ENCODE results near the gene DNASE1L1. TPM values are rescaled to one million over a fixed set of nuclear protein-coding genes. Genes with fewer than 3 reads are reported as not detected.

DNASE1L1 gene
- total RNA-seq, 1 experiment from 2014 or later: 29.8 TPM

DNA sequence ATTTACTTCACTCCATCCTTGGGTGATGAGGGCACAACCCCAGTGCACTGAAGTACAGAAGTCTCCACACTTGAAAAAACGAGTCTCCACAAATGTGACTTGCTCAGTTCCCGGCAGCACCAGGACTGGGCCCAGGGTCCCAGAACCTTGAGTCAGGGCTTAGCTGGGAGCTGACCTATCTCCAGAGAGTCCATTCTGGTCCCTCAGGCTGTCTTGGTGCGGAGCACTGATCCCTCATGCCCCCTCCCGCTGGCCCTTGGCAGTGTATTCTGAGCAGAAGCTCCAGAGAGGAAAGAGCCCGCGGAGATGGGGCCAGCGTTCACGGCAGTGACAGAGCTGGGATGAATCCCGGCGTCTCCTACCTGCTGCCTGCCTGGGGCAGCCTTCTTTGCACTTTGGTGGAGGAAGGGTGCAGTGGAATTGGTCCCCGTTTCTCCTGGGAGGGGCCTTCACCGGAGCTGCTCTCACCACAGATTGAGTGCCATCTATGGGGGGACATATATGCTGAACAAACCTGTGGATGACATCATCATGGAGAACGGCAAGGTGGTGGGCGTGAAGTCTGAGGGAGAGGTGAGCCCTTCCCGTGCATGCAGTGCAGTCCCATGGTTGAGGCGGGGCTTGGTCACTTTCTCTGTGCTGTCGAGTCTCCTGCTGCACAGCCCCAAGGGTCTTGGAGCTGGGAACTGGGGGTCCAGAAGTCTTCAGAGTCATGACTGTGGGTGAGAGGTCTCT lies 31.7 kb upstream of the DNASE1L1 start:
- POLR2A ChIA-PET (ENCODE audit: unreplicated experiment): no interaction called here

GRCh38 chrX:154439841-154440240 lies 30.8 kb upstream of the DNASE1L1 start:
- H3K9me3 ChIP-seq (ENCODE audit: low read length): no peaks in the 10 kb centered on the region
- H3K9ac ChIP-seq (ENCODE audit: low read length): no peak overlapping the region
- no peaks in the 10 kb centered on the region for H3K9me2 ChIP-seq (replicated peaks; ENCODE audit: low read length)
- TF ChIP-seq, protein P1, sequence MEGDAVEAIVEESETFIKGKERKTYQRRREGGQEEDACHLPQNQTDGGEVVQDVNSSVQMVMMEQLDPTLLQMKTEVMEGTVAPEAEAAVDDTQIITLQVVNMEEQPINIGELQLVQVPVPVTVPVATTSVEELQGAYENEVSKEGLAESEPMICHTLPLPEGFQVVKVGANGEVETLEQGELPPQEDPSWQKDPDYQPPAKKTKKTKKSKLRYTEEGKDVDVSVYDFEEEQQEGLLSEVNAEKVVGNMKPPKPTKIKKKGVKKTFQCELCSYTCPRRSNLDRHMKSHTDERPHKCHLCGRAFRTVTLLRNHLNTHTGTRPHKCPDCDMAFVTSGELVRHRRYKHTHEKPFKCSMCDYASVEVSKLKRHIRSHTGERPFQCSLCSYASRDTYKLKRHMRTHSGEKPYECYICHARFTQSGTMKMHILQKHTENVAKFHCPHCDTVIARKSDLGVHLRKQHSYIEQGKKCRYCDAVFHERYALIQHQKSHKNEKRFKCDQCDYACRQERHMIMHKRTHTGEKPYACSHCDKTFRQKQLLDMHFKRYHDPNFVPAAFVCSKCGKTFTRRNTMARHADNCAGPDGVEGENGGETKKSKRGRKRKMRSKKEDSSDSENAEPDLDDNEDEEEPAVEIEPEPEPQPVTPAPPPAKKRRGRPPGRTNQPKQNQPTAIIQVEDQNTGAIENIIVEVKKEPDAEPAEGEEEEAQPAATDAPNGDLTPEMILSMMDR (conservative IDR thresholded peaks at IDR 0.05; ENCODE audit: low read depth, low read length): no peak
- no peak for TF ChIP-seq EZH2 (IDR thresholded peaks at IDR 0.05; ENCODE audit: low read length, unreplicated experiment)
- TF ChIP-seq EZH2phosphoT487 (IDR thresholded peaks at IDR 0.05; ENCODE audit: borderline replicate concordance, low read length): no peak
- H2AFZ ChIP-seq (ENCODE audit: low read length): no peak overlapping the region
- no peak for DNase-seq
- peaks cover 11% of the 10 kb centered on the region for H4K20me1 ChIP-seq (ENCODE audit: low read length)
- H3F3A ChIP-seq (ENCODE audit: low read length, unreplicated experiment): no peaks in the 10 kb centered on the region
- H3K4me1 ChIP-seq (ENCODE audit: insufficient read depth, low read length): peaks cover 29% of the 10 kb centered on the region
- no TSS peak for BruUV-seq (replicated peaks)
- no peaks in the 10 kb centered on the region for H3K27me3 ChIP-seq (ENCODE audit: low read length)
- no peak overlapping the region for H3K4me2 ChIP-seq (ENCODE audit: low read length)
- no peak for ATAC-seq
- H3K27ac ChIP-seq (ENCODE audit: low read length): no peak overlapping the region
- no peak overlapping the region for H3K4me3 ChIP-seq (ENCODE audit: low read length)
- ChIA-PET POLR2A (ENCODE audit: unreplicated experiment) (no interaction called here), CTCF (no interaction called here)
- intact Hi-C loops (cut with micrococcal nuclease): loop anchor here (5.0 kb wide), 1 partner anchor 37 kb away; the partner anchor contains the start of gene LAGE3
- H3K79me2 ChIP-seq (ENCODE audit: low read length): peaks cover 45% of the 10 kb centered on the region
- H3K36me3 ChIP-seq (ENCODE audit: low read depth, low read length): peaks cover 4% of the 10 kb centered on the region; the same call in 1 of the 2 replicates

More for the DNA sequence above, 31.7 kb upstream of the DNASE1L1 start:
- Histone ChIP-seq H3K4me3 (ENCODE audit: low read length) (no peak overlapping the region), H3K9me3 (ENCODE audit: low read length) (no peaks in the 10 kb centered on the region), H3K9me2 (replicated peaks; ENCODE audit: low read length) (no peaks in the 10 kb centered on the region), H3F3A (ENCODE audit: low read length, unreplicated experiment) (no peaks in the 10 kb centered on the region), H3K27ac (ENCODE audit: low read length) (no peak overlapping the region), H3K9ac (ENCODE audit: low read length) (no peak overlapping the region), H3K4me2 (ENCODE audit: low read length) (no peak overlapping the region), H3K27me3 (ENCODE audit: low read length) (no peaks in the 10 kb centered on the region), H4K20me1 (ENCODE audit: low read length) (peaks cover 11% of the 10 kb centered on the region), H3K4me1 (ENCODE audit: insufficient read depth, low read length) (peaks cover 35% of the 10 kb centered on the region), H3K36me3 (ENCODE audit: low read depth, low read length) (peaks cover 4% of the 10 kb centered on the region; the same call in 1 of the 2 replicates), H2AFZ (ENCODE audit: low read length) (no peak overlapping the region), H3K79me2 (ENCODE audit: low read length) (peaks cover 55% of the 10 kb centered on the region)
- ATAC-seq (no peak), DNase-seq (no peak)
- intact Hi-C loops (cut with micrococcal nuclease): loop anchor here (5.0 kb wide), 1 partner anchor 37 kb away; the partner anchor contains the start of gene LAGE3
- no TSS peak for BruUV-seq (replicated peaks)
- CTCF ChIA-PET: no interaction called here
- TF ChIP-seq, protein P1 (conservative IDR thresholded peaks at IDR 0.05; ENCODE audit: low read depth, low read length): no peak
- TF ChIP-seq EZH2phosphoT487 (IDR thresholded peaks at IDR 0.05; ENCODE audit: borderline replicate concordance, low read length) (no peak), EZH2 (IDR thresholded peaks at IDR 0.05; ENCODE audit: low read length, unreplicated experiment) (no peak)
